ENCODE results near the gene ANGEL2. TPM values are rescaled to one million over a fixed set of nuclear protein-coding genes. Genes with fewer than 3 reads are reported as not detected.

Gene ANGEL2
- total RNA-seq, 4 donors from 2014 or later: 24.4 to 46.1 (median 34.8) TPM

DNA sequence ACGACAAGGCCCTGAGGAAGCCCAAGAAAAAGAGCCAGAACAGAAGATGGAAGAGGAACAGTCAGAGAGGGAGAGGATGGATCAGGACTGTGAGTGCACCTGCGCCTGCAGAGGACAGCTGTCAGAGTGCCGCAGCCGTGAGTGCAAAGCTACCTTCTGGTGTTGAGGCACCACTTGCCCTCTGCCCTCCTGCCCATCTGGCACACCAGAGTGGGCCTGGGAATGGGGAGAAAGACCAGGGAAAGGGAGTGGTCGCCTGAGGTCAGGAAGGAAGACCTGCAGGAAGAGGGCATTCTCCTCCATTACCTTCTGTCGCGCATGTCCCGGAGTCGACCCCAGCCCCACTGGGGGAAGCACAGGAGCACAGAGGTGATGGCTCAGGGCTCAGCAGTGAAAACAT, 39.1 kb downstream of the ANGEL2 start:
- no peak overlapping the region for H3K27ac ChIP-seq (replicated peaks in 1 of 4)
- TF ChIP-seq CTCF (IDR thresholded peaks at IDR 0.05): no peak
- WGBS: 97% methylated on average over 9 of the region's 9 CpGs
- DNase-seq (ENCODE audit: extremely low spot score): no peak
- intact Hi-C loops (cut with DNase I): no loop called here
- peaks cover 0 to 7% (median 0%) of the 10 kb centered on the region in 4 donors for H3K36me3 ChIP-seq
- no peaks in the 10 kb centered on the region for H3K9me3 ChIP-seq
- H3K4me3 ChIP-seq: no peak overlapping the region
- no peaks in the 10 kb centered on the region for H3K27me3 ChIP-seq
- peaks cover 21 to 28% (median 26%) of the 10 kb centered on the region in 4 donors for H3K4me1 ChIP-seq

- Histone ChIP-seq H3K27ac (replicated peaks in 1 of 4) (no peak overlapping the region), H3K27me3 (no peaks in the 10 kb centered on the region), H3K9me3 (no peaks in the 10 kb centered on the region), H3K4me3 (no peak overlapping the region), H3K4me1 (peaks cover 8 to 15% (median 14%) of the 10 kb centered on the region in 4 donors), H3K36me3 (peaks cover 0 to 7% (median 0%) of the 10 kb centered on the region in 4 donors)
- intact Hi-C loops (cut with DNase I): no loop called here
- TF ChIP-seq POLR2AphosphoS5 (IDR thresholded peaks at IDR 0.05): no peak
- no peak for TF ChIP-seq POLR2A (IDR thresholded peaks at IDR 0.05; ENCODE audit: low read depth)
- no peak for TF ChIP-seq CTCF (IDR thresholded peaks at IDR 0.05)
- TF ChIP-seq EP300 (IDR thresholded peaks at IDR 0.05): no peak
- no peak for DNase-seq (ENCODE audit: extremely low spot score)
- 89% methylated on average over 10 of the region's 10 CpGs for WGBS
Observed at GRCh38 chr1:212975111-212975918, 40.4 kb downstream of the ANGEL2 start.

DNA sequence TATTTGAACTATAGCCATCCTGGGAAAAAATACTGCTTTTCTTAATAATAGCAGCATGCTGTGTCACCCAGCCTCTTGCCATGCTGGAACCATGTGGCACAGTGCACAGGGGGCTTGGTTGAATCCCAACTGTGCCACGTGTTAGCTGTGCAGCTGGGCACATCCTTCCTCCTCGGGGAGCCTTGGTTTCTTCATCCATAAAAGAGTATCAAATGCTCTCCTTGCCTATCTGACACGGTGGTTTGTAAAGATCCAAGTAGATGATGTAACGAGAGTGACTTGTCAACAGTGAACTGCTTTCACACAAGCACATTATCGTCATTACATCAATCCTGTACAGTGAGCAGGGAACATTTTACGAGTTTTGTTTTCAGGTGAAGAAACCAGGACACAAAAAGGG, 41.0 kb downstream of the ANGEL2 start:
- WGBS: 83% methylated on average over 6 of the region's 6 CpGs
- Histone ChIP-seq H3K27ac (replicated peaks in 1 of 4) (no peak overlapping the region), H3K9me3 (no peaks in the 10 kb centered on the region), H3K36me3 (peaks cover 0 to 7% (median 0%) of the 10 kb centered on the region in 4 donors), H3K27me3 (no peaks in the 10 kb centered on the region), H3K4me3 (no peak overlapping the region), H3K4me1 (peaks cover 2 to 9% (median 8%) of the 10 kb centered on the region in 4 donors)
- no peak for DNase-seq (ENCODE audit: extremely low spot score)
- TF ChIP-seq CTCF (IDR thresholded peaks at IDR 0.05): no peak
- no peak for TF ChIP-seq EP300 (IDR thresholded peaks at IDR 0.05)
- no peak for TF ChIP-seq POLR2A (IDR thresholded peaks at IDR 0.05; ENCODE audit: low read depth)
- no peak for TF ChIP-seq POLR2AphosphoS5 (IDR thresholded peaks at IDR 0.05)
- intact Hi-C loops (cut with DNase I): no loop called here

DNA sequence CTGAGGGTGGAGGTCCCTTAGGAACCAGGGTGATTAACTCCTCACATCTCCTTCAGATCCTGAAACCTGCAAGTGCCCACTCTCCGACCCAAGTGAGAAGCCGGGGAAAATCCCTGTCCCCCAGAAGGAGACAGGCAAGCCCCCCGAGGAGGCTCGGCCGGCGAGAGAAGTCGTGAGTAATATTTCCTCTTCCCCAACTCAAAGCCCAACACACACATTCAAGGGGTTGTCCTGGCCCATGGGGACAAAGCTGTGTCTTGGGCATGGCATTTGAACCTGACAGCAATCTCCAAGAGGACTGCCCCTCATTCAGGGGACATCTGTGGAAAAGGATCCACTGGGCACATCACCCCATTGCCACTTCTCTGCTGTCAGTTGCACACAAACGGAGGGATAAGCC, 41.8 kb downstream of the ANGEL2 start:
- intact Hi-C loops (cut with DNase I): no loop called here
- Histone ChIP-seq H3K4me1 (peaks cover 0 to 1% (median 0%) of the 10 kb centered on the region in 4 donors), H3K9me3 (no peaks in the 10 kb centered on the region), H3K36me3 (peaks cover 0 to 7% (median 0%) of the 10 kb centered on the region in 4 donors), H3K4me3 (no peak overlapping the region), H3K27me3 (no peaks in the 10 kb centered on the region), H3K27ac (replicated peaks in 1 of 4) (no peak overlapping the region)
- WGBS: 80% methylated on average over 5 of the region's 8 CpGs
- no peak for TF ChIP-seq CTCF (IDR thresholded peaks at IDR 0.05)
- no peak for TF ChIP-seq POLR2AphosphoS5 (IDR thresholded peaks at IDR 0.05)
- no peak for TF ChIP-seq EP300 (IDR thresholded peaks at IDR 0.05)
- TF ChIP-seq POLR2A (IDR thresholded peaks at IDR 0.05; ENCODE audit: low read depth): no peak
- no peak for DNase-seq (ENCODE audit: extremely low spot score)
